Stimulated activated CD8-positive, alpha-beta memory T cell treated with anti-CD3 and anti-CD28 coated beads, Interleukin-7, amount 100 ng/mL, for 24 hours (primary cell): ENCODE data around the gene ANKRD13A.
"Not testable (repeated sequence)": the region's sequence is repeated elsewhere in the genome, so short reads cannot be mapped to it uniquely, and the experiment has no call there.

ENCODE experiments used
- DNase-seq: peaks from one replicate; pipeline ENCODE4 v3.0.0-alpha.2; 2020; ENCODE audit warnings: low read depth

ANKRD13A gene

GRCh38 chr12:110048242-110049027, 49.2 kb downstream of the ANKRD13A start, which contains the start of gene C12orf76:
C12orf76 (minus strand) TSS chr12:110048522; CDS start chr12:110048495, 27 bp downstream.
- DNase-seq, result peak; percentile 73

DNA sequence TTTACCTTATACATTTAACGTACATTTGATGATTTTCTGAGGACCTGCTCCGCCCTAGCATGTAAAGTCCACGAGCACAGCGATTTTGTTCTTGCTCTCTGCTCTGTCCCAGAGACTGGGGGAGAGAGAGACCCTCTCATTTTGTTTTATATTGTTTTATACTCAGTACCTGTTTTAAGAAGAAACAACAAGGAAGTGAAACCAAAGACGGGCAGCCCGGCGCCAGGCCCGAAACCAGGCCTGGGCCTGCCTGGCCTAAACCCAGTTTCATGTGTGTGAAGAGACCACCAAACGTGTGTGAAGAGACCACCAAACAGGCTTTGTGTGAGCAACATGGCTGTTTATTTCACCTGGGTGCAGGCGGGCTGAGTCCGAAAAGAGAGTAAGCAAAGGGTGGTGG, 49.8 kb downstream of the ANKRD13A start:
- DNase-seq, result not testable (repeated sequence)

- DNase-seq, result not testable (repeated sequence)
These were observed 50.4 kb downstream of the ANKRD13A start for GRCh38 chr12:110049666-110050065.

DNA sequence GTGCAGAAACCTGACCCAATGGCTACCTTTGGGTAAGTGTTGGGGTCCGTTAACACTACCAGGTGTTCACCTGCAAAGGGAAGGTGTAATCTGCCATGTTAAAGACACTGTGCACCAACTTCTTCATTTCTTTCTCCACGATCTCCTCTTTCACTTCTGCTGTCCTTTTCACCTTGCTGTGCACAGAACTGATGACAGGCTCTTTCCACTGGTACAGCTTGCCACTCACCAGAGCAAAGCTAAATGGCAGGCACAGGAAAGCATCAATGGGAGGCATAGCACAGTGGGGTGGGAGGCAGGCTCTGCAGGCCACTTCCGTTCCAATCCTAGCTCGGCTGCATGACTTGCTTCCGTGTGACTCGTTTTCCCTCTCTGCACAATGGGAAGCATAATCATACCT, 51.7 kb downstream of the ANKRD13A start:
- no peak for DNase-seq

DNA sequence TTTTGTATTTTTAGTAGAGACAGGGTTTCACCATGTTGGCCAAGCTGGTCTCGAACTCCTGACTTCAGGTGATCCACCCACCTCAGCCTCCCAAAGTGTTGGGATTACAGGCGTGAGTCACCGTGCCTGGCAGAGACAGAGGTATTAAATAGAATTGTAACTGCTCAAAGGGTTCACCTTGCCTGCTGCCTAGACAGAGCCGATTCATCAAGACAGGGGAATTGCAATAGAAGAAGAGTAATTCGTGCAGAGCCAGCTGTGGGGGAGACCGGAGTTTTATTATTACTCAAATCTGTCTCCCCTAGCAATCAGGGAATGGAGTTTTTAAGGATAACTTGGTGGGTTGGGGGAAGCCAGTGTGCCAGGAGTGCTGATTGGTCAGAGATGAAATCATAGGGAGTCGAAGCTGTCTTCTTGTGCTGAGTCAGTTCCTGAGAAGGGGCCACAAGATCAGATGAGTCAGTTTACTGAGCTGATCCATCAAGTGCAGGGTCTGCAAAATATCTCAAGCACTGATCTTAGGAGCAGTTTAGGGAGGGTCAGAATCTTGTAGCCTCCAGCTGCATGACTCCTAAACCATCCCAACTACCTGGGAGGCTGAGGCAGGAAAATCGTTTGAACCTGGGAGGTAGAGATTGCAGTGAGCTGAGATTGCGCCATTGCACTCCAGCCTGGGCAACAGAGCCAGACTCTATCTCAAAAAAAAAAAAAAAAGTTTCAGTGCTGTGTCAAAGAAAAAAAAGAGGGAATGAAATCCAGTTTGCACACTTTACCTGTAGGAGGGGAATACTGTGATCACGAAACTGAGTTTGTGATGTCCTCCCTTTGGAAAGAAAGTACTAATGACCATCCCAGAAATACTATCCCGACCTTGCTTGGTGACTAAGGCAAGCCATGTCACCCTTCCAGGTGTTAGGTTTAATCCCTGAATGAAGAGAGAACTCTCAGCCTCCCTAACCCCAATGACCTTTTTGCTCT, 56.4 kb downstream of the ANKRD13A start:
- DNase-seq, result not testable (repeated sequence)

DNA sequence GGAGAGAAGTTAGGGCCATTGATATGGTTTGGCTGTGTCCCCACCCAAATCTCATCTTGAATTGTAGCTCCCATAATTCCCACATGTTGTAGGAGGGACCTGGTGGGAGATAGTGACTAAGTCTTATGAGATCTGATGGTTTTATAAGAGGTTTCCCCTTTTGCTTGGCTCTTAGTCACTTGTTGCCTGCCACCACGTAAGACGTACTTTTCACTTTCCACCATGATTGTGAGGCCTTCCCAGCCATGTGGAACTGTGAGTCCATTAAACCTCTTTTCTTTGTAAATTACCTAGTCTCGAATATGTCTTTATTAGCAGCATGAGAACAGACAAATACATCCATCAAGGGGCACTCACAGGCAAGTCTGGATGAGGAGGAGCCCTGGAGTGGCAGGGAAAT, 57.4 kb downstream of the ANKRD13A start:
- not testable (repeated sequence) for DNase-seq

- DNase-seq, result no peak
These were observed 59.8 kb downstream of the ANKRD13A start for GRCh38 chr12:110058875-110059615.

DNA sequence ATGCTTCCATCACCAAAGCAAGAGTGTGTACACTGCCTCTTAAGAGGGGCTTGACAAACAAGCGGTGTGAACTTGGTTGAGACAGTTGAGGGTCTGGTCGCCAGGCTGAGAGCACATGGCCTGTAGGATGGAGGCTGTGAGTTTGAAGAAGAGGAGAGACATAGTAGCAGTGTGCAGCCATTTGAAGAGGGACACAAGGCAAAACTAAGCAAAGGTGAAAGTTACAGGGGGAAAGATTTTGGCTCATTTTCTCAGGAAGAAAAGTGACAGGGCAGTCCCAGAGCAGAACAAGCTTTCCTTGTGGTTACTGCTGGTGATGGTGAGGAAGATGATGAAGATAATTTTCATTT, 60.4 kb downstream of the ANKRD13A start:
- DNase-seq, result no peak

DNA sequence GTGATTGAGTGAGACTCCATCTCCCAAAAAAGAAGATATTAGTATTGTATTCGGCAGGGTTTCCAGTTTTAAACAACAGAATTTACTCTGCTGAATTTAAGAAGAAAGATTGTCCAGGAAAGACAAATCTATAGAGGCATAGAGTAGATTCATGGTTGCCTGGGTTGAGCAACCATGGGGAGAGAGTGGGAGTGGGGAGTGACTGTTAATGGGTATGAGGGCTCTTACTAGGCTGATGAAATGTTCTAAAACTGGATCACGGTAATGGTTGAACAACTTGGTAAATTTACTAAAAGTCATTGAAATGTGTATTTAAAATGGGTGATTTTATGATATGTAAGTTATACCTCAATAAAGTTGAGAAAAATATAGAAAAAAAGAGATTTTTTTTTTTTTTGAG, 63.0 kb downstream of the ANKRD13A start:
- no peak for DNase-seq

DNA sequence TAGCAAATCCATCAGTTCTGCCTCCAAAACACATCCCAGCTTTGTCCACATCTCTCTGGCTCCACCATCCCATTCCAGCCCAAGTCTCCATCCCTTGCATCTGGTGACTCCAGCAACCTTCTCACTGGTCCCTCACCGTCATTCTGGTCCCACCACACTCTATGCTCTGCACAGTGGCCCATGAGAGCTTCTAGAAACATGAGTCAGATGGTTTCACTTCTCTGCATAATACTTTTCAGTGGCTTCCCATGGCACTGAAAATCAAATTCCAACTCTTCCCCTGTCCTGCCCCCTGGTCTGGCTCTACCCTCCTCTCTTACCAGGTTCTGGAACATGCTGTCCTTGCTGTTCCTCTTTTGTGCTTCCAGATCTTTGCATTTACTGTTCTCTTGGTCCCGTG, 66.3 kb downstream of the ANKRD13A start:
- no peak for DNase-seq

DNA sequence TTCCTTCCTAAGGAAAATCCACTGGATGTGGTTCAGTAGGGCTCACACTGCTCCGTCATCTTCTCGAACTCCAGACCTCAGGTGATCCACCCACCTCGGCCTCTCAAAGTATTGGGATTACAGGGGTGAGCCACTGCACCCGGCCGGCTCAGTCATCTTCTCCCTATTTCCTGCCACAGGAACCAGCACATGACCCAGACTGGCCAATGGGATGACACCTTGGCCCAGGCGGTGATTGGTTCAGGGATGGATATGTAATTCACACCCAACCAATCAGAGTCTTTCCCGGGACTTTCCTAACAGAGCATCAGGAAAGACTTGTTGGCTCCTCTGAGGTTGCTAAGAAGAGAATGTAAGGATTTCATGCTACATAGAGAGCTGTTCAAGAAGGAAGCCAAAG, 68.3 kb downstream of the ANKRD13A start:
- no peak for DNase-seq

- DNase-seq, result not testable (repeated sequence)
These were observed 68.9 kb downstream of the ANKRD13A start for GRCh38 chr12:110068115-110068514.

DNA sequence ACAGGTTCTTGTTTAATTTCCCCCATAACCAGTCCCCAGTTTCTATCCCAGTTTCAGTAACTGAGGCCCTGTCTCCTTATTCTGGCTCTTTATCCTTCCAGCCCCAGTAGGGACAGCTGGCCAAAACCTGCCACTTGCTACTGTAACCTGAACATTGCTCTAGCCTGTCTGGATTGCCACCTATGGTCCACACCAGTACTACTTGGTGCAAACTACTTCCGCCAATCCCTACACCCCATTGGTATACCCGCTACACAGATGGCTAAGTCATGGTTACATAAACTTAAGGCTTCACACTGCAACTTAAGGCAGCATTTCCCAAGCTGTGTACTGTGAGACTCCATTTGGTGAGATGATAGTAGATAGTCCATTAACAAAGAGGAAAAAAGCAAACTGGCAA, 69.4 kb downstream of the ANKRD13A start:
- DNase-seq, result no peak

DNA sequence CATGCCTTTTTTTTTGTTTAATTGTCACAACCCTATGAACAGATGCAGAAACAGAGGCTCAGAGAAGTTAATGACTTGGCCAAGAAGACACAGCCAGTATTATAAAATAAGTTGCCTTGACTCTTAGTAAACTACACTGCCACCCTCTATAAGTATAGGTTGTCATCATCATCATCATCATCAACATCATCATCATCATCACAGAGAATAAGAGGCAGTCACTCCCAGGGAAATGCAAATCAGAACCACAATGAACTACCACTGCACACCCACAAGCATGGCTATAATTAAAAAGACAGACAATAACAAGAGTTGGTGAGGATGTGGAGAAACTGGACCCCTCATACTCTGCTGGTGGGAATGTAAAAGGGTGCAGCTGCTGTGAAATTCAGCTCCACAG, 72.3 kb downstream of the ANKRD13A start:
- DNase-seq, result no peak

DNA sequence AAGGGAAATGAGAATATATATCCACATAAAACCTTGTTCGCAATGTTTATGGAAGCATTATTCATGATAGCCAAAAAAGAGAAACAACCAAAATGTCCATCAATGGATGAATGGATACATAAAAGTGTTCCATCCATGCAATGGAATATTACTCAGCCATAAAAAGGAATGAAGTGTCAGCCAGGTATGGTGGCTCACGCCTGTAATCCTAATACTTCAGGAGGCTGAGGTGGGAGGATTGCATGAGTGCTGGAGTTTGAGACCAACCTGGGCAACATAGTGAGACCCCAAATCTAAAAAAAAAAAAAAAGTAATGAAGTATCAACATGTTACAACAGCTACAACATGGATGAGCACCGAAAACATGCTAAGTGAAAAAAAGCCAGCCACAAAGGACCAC, 72.7 kb downstream of the ANKRD13A start:
- DNase-seq, result no peak

GRCh38 chr12:110072636-110073035, 73.4 kb downstream of the ANKRD13A start:
- DNase-seq, result not testable (repeated sequence)

DNA sequence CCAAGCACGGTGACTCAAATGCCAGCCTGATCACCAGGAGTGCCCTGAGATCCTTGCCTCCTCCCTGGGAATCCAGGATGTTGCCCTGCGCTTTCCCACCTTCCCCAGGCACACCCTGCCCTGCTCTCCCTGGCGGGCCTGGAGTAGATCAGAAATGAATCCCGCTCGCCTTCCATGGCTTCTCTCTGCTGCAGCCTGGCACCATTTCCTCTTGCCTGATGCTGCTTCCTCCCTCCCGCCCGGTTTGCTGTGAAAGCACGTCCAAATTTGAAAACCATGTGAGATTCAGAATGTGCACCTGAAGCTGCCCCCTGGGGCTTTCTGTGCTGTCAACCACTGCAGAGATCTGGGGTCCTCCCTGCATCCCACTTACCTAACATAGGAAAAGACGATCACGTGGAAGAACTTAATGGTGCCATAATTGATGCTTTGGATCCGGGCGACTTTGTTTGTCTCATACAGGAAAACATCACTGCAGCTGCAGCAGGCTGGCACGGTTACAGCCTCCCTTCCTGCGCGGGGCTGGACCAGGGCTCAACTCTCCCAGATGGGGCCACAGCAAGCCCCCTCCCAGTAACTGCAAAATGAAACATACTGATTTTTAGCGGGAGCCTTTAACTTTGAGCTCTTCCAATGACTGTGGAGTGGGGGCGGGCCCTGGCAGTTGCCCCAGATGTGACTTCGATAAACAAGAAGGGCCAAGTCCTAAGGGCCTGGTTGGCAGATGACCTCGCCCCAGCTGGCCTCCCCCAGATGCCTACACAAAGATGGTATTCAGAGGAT, 74.0 kb downstream of the ANKRD13A start:
- DNase-seq, result no peak

- DNase-seq, result no peak
These were observed 74.9 kb downstream of the ANKRD13A start for GRCh38 chr12:110074089-110074488.

- no peak for DNase-seq
These were observed 76.7 kb downstream of the ANKRD13A start for GRCh38 chr12:110075880-110076279.

DNA sequence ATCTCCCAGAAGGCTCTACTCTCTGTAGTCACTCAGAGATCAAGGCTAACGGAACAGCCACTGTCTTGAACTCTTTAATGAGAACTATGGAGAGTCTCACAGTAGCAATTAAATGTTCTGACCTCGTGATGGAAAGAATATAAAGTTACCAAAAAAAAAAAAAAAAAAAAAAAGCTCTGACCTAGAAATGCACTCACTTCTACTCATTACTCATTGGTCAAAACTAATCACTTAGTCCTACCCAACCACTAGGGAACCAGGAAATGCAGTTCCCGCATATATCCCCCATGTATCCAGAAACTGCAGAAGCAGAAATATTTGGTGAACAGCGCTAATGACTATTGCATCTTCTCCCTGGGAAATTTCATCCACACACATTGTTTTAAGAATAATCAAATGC, 78.6 kb downstream of the ANKRD13A start:
- no peak for DNase-seq
